Measurements from ENCODE around the gene GJB1.

Gene GJB1

DNA sequence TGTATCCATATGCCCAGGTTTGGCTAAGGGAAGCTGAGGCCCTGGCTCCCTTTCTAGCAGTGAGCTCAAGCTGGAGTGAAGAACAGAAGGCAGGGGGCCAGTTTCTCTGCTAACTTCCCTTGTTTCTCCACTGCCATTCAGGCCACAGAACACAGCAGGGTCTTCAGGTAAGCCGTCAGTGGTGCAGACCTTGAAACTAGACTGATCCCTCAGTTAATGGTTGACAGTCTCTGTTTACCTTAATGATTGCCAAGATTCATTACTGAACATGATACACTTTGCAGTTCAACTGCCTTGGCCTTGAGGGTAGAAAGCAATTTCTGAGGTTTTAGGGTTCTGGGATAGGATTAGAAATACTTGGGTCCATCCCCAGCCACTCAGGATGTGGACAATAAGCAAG is 8.9 kb upstream of the GJB1 start:
- in situ Hi-C loops (cut with MboI; ENCODE audit: low sequenced_read_pairs): no loop called here

- in situ Hi-C loops (cut with MboI; ENCODE audit: low sequenced_read_pairs): no loop called here
These were observed 8.3 kb upstream of the GJB1 start for GRCh38 chrX:71214604-71215337.

- in situ Hi-C loops (cut with MboI; ENCODE audit: low sequenced_read_pairs): no loop called here
These were observed 7.6 kb upstream of the GJB1 start for GRCh38 chrX:71215338-71215912.

- in situ Hi-C loops (cut with MboI; ENCODE audit: low sequenced_read_pairs): no loop called here
These were observed 6.5 kb upstream of the GJB1 start for GRCh38 chrX:71216485-71216884.

DNA sequence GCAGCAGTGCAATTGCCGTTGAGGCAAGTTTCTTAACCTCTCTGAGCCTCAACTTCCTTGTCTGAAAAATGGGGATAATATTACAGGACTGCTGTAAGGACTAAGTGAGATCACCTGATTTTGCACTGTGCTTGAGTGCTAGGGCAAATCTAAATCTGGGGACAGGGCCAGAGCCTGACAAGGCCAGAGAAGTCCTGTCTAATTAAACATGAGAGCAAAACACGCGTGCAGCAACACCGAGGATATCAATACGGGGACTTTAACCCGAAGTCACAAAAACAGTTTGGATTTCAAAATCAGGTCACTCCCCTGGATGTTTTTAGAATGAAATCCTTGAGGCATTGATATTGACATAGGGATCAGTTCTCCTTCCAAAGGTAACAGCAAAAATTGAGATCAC is 5.7 kb upstream of the GJB1 start:
- in situ Hi-C loops (cut with MboI; ENCODE audit: low sequenced_read_pairs): no loop called here

DNA sequence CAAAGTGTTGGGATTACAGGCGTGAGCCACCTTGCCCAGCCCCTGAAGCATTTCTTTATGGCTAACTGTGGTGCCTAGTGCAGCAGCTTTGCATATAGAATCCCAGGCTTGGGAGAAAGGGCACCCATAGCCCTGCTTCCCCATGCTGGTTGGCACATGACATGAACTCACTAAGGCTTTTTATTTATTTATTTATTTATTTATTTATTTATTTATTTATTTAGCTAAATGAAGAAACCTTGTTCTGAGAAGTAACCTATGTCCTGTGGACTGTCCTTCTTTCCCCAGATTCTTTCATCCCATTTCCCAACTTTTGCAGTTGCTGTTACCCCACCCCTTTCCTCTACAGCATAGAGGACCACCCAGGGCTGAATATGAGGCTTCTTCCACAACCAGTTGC is 1.9 kb upstream of the GJB1 start:
- in situ Hi-C loops (cut with MboI; ENCODE audit: low sequenced_read_pairs): no loop called here

- in situ Hi-C loops (cut with MboI; ENCODE audit: low sequenced_read_pairs): no loop called here
These were observed 1.2 kb downstream of the GJB1 start for GRCh38 chrX:71224098-71224708.

DNA sequence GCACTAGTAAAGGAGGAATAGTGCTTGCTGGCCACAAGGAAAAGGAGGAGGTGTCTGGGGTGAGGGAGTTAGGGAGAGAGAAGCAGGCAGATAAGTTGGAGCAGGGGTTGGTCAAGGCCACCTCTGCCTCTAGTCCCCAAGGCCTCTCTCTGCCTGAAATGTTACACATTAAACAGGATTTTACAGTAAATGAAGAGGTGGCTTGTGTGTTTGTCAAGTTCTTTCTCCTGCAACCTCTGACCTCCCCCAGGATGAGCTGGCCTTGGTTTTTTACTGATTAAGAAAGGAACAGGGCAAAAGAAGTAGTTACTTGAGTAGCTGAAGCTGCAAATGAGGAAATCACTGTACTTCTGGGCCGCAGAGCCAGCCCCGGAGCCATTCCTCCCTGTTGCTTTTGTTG is 2.0 kb downstream of the GJB1 start:
- in situ Hi-C loops (cut with MboI; ENCODE audit: low sequenced_read_pairs): no loop called here

GRCh38 chrX:71225676-71226075 is 2.7 kb downstream of the GJB1 start:
- in situ Hi-C loops (cut with MboI; ENCODE audit: low sequenced_read_pairs): no loop called here

GRCh38 chrX:71227370-71228062 is 4.5 kb downstream of the GJB1 start:
- in situ Hi-C loops (cut with MboI; ENCODE audit: low sequenced_read_pairs): no loop called here

DNA sequence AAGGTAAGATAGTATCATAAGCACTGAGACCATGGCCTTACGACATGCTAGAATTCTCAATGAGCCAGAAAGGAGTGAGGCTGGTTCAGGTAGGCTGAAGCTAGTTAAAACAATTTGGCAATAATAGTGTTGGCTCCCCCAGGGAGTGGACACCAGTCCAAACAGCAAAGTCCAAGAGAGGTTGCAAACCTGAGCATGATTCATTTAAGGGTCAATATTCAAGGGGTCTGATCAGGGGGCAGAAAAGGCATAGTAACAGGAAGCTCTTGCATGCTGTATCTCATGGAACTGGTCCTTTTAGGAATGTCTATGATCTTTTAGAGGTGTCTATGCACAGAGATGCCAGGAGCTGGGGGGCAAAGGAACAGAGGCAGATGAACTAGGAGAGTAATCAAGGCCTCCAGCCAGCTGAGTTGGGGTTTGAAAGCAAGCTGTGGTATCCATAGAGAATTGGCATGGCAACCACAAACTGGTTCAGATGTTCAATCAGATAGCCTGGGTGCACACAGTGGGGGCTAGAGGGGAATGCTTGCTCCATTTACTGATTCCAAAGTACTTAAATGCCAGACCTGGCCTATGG is 5.1 kb downstream of the GJB1 start:
- in situ Hi-C loops (cut with MboI; ENCODE audit: low sequenced_read_pairs): no loop called here

DNA sequence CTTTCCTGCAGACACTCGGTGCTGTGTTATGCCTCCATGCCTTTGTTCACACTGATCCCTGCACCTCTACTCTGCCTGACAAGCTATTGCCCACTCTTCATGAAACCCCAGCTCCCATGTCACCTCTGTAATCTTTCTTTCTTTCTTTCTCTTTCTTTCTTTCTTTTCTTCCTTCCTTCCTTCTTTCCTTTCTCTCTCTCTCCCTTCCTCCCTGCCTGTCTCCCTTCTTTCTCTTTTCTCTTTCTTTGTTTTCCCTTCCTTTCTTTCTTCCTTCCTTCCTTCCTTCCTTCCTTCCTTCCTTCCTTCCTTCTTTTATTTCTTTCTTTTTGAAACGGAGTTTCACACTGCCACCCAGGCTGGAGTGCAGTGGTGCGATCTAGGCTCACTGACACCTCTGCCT is 12.5 kb downstream of the GJB1 start:
- in situ Hi-C loops (cut with MboI; ENCODE audit: low sequenced_read_pairs): no loop called here

DNA sequence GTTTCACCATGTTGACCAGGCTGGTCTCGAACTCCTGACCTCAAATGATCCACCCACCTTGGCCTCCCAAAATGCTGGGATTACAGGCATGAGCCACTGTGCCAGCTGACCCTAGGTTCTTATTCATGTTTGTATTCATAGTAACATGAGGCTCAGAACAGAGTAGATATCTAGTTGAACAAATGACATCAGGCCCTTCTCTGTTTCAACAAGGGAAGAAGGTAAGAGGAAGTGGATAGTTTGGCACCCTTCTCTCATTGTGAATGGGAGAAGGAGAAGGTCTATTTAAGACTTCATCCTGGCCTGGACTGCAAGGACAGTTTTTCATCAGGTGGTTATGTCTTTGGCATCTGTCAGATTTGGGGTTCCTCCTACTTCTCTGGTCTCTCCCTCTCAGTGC is 13.8 kb downstream of the GJB1 start:
- in situ Hi-C loops (cut with MboI; ENCODE audit: low sequenced_read_pairs): no loop called here

GRCh38 chrX:71239781-71240180 is 16.8 kb downstream of the GJB1 start:
- in situ Hi-C loops (cut with MboI; ENCODE audit: low sequenced_read_pairs): no loop called here

DNA sequence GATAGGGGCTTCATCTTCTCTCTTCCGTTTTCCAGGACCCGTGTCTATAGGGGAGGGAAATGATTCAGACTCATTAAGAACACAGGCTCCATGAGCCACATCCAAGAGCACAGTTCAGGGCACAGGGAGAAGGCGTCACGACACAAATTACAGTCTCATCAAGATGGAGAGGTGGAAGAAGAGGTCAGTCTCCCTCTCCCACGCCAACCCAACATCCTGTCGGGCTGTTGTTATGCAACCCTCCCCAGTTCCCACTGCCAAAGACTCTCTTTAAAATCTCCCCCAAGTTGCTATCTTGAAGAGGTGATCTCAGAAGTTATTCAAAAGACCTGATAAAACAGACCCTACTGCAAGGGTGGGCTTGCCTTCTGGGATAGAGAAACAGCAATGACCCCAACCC is 18.3 kb downstream of the GJB1 start:
- in situ Hi-C loops (cut with MboI; ENCODE audit: low sequenced_read_pairs): no loop called here

DNA sequence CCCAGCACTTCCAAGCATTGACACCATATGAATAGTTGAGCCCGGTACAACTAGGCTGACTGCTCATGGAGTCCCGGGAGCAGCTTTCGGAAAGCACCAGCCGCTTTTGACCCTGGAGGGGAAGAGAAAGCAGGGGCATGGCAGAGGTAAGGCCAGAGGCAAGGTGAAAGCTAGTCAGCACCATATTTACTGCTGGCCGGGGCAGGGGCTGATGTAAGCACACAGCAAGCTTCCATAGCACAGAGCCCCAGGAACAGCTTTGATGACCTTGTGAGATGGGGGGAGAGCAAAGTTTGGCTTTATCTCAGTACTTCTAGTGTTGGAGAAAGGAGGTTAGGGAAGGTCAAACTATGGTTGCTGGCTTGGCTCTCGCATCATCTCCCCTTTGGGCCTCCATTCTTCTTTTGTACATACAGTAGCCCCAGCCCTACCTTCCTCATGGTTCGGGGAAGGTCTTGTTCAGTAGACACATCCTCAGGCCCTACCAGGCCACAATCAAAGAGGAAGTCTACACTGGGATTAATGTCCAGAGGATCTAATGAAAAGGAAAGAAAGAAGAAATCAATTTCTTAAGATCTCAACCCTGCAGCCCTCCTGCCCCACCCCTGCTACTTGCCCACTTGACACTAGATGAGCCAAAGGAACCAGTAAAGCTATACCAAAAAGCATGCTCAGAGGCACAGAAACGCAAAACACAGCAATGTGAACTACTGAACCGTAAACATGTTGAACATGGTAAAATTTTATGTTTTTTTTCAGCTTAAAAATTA is 21.5 kb downstream of the GJB1 start:
- in situ Hi-C loops (cut with MboI; ENCODE audit: low sequenced_read_pairs): no loop called here

- in situ Hi-C loops (cut with MboI; ENCODE audit: low sequenced_read_pairs): no loop called here
These were observed 22.1 kb downstream of the GJB1 start for GRCh38 chrX:71245159-71245558.

- in situ Hi-C loops (cut with MboI; ENCODE audit: low sequenced_read_pairs): no loop called here
These were observed 27.8 kb downstream of the GJB1 start for GRCh38 chrX:71250841-71251240.

- in situ Hi-C loops (cut with MboI; ENCODE audit: low sequenced_read_pairs): no loop called here
These were observed 28.5 kb downstream of the GJB1 start for GRCh38 chrX:71251466-71251973.

DNA sequence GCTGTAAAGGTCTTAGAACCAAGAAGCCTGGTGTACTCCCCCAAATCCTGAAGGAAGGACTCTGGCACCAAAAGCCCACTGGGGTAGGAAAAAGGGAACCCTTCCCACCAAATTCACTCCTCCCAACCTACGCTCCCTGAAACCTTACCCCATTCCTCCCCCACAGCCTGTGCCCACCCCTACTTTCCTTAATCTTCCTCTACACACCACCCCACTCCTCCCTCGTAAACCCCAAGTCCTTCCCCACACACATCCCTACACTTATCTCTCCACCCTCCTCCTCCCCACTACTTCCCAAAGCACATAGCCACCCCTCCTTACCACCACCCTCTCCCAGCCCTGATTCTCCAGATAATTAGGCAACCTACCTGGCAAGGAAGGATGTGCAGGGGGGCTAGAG is 29.2 kb downstream of the GJB1 start:
- in situ Hi-C loops (cut with MboI; ENCODE audit: low sequenced_read_pairs): no loop called here
